Glomerular visceral epithelial cell (primary cell): ENCODE measurements around the gene SCT.

Experiments
- DNase-seq: peaks from one replicate; pipeline ENCODE4 v3.0.0-alpha.2; 2016; ENCODE audit errors: extremely low spot score

The SCT gene

GRCh38 chr11:623349-623869 is 3.6 kb downstream of the SCT start:
- no peak for DNase-seq

DNA sequence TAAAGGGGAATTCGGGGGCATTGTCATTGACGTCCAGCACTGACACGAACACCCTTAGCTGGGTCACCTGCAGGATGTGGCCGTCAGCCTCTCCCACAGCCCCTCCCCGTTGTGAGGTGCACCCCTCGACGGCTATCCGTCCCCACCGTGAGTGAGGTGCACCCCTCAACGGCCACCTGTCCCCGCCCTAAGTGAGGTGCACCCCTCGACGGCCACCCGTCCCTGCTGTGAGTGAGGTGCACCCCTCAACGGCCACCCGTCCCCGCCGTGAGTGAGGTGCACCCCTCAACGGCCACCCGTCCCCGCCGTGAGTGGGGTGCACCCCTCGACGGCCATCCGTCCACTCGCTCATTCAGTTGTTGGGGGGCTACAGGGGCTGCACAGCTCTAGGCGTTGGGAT is 5.1 kb downstream of the SCT start:
- DNase-seq = no peak

DNA sequence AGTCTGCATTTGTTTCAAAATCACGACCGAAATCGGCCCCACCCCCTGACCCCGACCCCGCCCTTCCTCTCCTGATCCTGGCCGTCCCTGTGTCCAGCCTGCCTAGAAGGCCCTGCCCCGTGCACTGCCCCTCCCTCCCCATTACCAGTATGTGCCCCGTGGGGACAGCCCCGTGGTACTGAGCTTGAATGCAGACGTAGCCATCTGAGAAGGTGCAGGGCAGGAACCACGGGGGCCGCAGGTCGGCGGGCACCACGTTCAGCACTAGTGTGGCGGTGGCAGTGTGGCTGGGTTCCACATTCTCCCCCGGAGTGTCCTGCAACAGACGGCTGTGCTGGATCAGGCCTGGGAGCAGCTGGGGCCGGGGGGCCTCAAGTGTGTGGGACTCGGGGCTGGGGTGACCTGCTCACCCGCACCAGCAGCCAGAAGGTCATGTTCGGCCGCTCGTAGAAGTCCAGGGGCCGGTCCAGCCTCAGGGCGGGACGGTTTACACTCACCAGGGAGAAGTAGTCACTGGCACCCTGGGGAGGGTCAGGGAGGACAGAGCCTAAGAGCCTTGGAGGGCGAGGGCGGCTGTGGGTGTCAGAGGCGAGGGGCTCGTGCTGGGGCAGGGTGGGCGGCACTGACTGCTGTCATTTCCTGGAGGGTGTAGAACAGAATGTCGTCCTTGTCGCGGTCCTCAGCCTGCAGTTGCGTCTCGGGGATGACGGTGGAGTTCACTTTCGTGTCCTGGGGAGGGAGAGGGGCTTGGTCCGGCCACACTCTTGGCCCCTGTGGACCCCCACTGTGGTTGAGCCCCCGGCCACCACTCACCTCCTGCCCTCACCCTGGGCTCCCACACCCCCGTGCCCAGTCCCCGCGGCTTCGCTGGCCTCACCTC is 5.8 kb downstream of the SCT start:
- DNase-seq = no peak

DNA sequence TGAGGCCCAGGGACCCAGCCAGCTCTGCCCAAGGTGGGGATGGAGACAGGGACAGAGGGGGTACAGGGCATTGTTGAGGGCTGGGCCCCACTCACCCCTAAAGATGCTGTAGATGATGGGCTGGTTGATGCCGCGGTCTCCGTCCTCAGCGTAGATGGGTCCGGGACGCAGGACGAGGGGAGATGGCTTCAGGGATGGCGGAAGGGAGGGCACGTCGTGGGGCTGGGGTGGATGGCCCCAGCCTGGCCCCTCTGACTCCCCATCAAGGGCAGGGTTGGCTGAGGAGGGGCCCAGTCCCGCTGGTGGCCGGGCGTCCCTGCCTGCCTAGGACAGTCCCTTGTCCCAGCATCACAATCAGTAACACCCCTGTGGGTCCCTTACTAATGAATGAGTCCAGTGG is 6.8 kb downstream of the SCT start:
- DNase-seq = no peak

DNA sequence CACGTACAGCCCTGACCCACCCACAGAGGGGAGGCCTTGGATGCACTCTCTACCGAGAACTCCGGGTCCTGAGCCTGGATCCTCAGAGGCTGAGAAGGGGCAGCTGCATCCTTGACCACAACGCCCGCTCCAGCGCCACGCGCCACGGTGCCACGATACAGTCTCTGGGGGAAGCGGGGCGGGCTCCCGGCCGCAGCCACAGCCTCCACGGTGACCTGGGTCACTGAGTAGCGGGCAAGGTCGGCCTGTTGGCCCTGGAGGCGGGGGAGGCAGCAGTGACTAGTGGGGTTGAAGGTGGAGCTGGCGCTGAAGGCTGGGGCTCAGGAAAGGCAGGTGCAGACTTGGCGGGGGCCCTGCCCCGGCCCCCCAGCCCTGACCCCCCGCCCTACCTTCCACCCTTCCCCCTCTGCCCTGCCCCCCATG is 7.3 kb downstream of the SCT start:
- no peak for DNase-seq

GRCh38 chr11:618856-619627 is 7.9 kb downstream of the SCT start:
- no peak for DNase-seq

GRCh38 chr11:617912-618682 is 8.9 kb downstream of the SCT start:
- no peak for DNase-seq

DNA sequence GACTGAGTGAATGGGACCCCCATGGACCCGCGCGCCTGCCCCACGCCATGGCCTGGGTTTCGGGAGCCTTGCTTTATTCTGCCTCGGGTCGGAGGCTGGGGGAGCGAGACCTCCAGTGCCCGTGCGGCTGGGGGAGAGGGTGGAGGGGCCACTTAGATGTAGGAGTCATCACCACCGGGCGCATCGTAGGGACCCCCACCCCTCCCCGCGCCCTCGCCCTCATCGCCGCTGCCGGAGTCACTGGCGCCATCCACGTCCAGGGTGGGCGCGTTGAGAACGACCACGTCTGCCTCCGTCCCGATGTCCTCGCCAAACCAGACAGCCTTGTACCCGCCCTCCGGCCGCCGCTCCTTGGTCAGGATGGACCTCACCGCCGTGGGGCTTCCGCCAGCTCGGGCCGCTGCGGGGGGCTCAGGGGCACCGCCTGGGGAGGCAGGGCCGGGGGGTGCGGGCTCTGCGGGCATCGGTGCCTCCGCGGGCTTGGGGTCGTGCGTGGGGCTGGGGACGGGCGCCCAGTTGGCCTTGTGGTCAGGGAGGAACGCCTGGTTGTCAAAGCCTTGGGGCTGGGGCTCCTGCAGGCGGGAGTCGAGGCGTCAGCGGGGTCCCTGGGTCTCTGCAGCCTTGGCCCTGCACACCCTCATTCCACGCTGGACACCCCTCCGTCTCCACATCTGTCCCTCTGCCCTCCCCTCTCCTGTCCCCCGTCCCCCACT is 9.6 kb downstream of the SCT start:
- no peak for DNase-seq

GRCh38 chr11:616320-617198 is 10.4 kb downstream of the SCT start:
- DNase-seq = no peak

DNA sequence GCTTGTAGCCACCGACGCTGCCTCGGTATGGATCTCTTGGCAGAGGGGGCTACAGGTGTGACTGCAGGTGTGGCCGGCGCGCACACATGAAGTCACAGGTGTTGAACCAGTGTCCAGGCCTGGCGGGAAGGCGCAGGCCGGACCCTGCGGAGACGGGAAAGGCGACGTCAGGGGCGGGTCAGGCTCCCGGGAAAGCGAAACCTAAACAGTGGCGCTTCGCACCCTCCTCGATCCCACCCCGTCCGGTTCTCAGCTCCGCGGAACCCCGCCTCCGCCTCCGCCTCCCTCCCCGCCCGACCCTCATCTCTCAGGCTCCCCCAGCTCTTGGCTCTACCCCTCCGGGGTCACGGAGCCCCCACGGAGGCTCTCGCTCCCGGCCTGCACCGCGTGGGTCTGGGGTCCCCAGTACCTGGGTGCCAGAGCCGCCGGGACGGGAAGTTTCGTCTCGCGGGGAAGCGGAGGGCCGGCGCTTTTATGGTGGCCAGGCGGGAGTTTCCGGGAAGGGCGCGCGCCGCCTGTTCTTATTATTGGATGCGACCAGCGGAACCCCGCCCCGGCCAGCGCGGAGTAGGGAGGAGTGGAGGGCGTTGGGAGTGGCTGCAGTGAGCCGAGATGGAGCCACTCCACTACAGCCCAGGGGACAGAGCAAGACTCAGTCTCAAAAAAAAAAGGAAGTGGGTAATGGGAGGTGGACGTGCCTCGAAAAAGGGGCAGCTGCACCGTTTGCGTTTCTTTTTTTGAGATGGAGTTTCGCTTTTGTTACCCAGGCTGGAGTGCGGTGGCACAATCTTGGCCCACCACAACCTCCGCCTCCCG is 11.3 kb downstream of the SCT start, which contains the start of gene IRF7:
Gene IRF7, minus strand, starts transcription at position 447 of the 816 bp plus-strand sequence. CDS start 586 bp downstream, outside the sequence.
- peak; percentile 92 for DNase-seq

DNA sequence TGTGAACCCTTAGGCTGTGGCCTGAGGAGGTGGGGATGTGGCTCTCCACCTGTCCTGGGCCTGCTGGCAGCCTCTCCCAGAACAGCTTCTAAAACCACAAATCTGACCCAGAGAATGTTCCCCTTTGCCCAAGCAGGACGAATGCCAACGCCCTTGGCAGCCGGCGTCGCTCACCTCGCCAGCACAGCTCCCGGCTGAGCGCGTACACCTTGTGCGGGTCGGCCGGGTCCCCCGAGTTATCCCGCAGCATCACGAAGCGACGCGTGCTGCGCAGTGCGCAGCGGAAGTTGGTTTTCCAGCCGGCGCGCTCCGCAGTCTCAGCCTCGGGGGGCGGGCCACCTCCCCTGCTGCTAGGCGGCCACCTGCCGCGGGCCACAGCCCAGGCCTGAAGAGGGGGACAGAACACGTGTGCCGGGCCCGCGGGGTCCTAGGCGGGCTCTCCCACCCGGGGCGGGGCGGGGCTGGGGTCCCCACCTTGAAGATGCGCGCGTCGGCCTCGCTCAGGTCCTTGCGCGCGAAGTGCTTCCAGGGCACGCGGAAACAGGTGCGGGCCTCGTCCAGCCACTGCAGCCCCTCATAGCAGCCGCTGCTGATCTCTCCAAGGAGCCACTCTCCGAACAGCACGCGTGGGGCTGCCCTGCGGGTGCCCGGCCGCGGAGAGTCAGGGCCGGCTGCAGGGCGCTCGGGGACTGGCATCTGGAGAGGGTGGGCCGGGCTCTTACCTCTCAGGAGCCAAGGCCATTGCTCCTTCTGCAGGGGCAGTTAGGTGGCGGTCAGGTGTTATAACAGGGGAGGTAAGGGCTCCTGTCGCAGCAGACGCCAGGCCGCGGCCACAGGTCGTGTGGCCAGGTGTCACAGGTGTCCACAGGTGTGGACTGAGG is 12.1 kb downstream of the SCT start:
- peak; percentile 23 for DNase-seq

DNA sequence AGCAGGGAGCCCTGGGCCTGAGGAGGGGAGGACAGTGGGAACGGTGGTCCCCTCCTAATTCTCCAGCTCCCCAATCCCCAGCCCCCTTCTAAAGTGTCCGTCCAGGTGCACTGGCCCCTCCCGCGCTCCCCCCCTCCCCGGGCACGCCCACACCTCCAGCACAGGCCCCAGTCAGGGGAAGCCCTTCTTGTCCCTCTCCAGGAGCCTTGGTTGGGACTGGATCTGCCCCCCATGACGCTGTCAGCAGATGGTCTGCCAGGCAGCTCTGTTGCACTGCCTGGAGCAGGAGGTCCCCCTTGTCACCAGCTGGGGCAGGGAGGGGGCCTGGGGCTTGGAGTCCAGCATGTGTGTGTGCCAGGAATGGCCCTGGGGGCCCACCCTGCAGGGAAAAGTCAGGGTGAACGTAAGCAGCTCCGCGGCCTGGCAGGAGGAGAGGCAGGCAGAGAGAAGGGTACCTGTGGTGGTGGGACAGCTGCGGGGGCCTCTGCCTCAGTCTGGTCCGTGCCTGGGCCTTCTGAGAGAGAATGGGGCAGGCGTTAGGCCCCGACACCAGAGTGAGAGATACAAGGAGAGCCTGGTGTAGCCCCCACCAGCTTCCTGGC is 12.9 kb downstream of the SCT start:
- no peak for DNase-seq

DNA sequence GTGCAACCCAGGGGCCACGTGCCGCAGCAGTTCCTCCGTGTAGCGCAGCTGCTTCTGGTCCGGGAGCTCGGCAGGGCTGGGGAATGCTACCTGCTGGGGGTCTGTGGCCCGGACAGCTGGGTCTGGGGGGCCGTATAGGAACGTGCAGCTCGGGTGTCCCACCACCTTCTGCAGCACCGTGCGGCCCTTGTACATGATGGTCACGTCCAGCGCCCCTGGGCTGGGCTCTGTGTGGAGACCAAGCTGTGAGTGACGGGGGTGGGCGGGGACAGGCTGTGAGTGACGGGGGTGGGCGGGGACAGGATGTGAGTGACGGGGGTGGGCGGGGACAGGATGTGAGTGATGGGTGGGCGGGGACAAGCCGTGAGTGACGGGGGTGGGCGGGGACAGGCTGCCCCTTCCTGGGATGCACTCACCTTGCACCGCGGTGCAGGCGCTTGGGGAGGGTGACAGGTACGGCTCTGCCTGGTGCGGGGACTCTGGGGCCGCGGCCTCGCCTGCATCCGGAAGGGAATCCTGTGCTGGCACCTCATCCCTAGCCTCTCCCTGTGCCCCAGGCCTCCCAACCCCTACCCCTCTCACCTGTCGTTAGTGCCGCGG is 13.5 kb downstream of the SCT start:
- DNase-seq = peak; percentile 69

GRCh38 chr11:612961-613300 is 14.1 kb downstream of the SCT start:
- no peak for DNase-seq

DNA sequence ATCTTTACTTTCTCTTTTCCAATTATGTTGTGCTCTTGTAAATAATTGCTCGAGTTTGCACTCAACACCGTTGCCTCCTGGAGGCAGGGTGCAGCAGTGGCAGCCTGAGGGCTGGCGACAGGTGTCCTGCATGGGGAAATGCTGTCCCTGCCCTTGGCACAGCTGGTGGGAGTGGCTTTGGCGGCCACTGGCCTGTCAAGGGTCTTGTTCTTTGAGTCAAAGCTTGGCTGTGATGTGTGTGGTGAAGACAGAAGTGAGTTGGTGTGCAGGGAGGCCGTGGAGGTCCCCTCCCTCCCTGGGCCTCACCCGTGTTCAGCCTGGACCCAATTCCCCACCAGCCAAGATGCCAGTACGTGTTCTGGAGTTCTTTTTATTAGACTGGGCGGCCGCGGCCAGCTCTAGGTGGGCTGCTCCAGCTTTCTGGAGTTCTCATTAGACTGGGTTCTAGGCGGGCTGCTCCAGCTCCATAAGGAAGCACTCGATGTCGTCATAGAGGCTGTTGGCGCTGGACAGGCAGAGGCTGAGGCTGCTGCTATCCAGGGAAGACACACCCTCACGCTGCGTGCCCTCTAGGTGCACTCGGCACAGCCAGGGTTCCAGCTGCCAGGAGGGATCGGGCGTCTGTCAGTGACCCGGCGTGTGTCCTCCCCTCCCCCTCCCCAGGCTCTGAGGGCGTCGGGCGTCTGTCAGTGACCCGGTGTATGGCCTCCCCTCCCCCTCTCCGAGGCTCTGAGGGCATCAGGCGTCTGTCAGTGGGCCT is 14.6 kb downstream of the SCT start:
- DNase-seq = peak; percentile 53

GRCh38 chr11:611001-611996 is 15.7 kb downstream of the SCT start:
- DNase-seq = no peak
